HG03103 (cell line): Measurements from ENCODE around the gene SLF1.
A peak's percentile ranks its signal among the peaks of the same experiment; 100 is the strongest.

Experiments
- ATAC-seq: cut with Tn5 transposase; IDR thresholded peaks from one replicate; pipeline ENCODE4 v1.9.1; 2021; ENCODE audit warnings: low read depth; ENCODE audit not compliant: unreplicated experiment

The SLF1 gene

GRCh38 chr5:94660506-94660905, 42.0 kb downstream of the SLF1 start:
- no peak for ATAC-seq

- ATAC-seq = no peak
These were observed 42.6 kb downstream of the SLF1 start for GRCh38 chr5:94661086-94661485.

GRCh38 chr5:94667937-94668336, 49.5 kb downstream of the SLF1 start:
- ATAC-seq = no peak

GRCh38 chr5:94670726-94671125, 52.3 kb downstream of the SLF1 start:
- no peak for ATAC-seq

DNA sequence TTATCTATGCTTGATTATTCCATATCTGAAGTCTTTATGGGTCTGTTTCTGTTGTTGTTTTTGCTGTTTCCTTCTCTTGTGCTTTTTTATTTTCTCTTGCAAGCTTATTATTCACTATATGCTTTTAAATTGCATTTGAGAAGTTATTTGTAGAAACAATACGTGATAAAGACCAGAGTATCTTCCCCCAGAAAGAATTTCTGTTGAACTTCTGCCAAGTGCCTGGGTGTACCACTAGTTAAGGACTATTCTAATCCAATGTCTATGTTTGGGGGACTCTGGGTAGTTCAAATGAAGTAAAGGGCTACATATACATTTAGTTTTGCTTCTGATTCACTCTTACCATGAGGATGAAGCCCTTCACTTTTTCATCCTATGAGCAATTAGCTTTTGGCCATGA, 54.3 kb downstream of the SLF1 start:
- ATAC-seq = no peak

DNA sequence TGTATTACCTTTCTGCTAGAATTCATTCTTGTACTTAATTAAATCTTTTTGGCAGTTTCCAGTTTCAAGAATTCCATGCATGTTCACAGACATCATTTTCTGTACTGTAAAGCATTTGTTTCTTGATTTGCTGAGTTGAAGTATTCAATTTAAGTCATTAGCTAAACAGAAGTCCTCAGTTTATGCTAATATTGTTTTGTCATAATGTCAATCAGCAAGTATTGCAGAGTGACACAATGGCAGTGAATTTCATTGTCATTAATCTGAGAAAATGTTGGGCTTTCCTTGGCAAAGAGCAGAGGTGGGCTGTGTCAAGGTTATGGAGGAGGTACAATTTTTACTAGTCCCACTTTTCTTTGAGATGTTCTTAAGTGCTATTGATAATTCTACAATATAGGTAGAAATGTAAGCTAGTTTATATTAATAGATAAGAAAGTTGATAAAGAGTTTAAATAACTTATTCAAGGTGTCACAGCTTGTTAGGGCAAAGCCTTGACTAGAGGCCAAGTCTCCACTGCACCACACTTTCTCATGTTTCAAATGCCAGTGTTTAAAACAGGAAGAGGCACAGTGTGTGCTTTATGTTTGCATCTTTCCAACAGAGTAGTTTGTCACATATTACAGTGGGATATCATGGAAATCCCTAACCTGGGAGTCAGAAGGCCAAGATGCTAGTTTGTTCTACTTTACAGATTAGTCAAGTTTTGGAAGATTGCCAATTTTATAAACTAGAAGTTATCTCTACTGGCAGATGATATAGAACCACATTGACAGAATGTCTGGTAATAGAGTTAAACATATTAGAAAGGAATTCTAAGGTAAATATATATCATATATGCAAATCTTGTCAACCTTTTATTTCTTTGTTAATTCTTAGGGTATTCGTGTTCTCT, 56.3 kb downstream of the SLF1 start:
- no peak for ATAC-seq

- ATAC-seq = no peak
These were observed 57.6 kb downstream of the SLF1 start for GRCh38 chr5:94675965-94676618.

- no peak for ATAC-seq
These were observed 64.5 kb downstream of the SLF1 start for GRCh38 chr5:94682814-94683520.

DNA sequence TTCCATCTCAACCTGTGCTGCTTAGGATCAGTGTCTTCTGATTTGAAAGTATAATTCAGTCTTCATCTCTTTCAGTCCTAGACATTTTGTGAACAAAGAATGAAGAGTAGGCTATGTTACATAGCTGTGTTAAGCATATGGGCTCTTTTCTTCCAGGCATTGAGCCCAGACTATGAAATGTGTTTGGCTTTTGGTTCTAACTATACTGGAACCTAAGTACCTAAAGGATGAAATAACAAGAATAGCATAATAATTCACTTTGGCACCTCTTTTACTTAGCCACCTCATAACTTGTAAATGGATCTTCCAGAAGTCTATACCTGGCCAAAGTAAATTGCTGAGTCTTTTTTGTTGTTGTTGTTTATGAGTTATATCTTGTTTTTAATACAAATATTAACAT, 71.4 kb downstream of the SLF1 start:
- no peak for ATAC-seq

- ATAC-seq = no peak
These were observed 72.3 kb downstream of the SLF1 start for GRCh38 chr5:94690778-94691177.

DNA sequence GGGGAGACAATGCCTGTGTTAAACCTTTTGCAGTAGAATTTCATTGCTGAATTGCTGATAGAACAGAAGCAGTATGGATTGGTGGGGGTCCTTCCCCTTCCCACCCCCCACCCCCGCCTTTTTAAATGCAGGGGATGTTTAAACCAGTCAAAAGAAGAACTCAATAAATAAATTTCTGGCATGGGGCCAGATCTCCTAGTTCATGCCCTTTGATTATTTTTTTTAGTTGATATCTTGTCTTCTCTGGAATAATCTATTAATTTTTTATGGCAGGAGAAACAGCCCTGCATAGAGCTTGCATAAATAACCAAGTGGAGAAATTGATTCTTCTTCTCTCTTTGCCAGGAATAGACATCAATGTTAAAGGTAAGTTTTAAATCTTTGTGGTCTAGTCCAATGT, 72.8 kb downstream of the SLF1 start:
- no peak for ATAC-seq

- no peak for ATAC-seq
These were observed 73.5 kb downstream of the SLF1 start for GRCh38 chr5:94691949-94692348.

- no peak for ATAC-seq
These were observed 74.1 kb downstream of the SLF1 start for GRCh38 chr5:94692581-94692980.

DNA sequence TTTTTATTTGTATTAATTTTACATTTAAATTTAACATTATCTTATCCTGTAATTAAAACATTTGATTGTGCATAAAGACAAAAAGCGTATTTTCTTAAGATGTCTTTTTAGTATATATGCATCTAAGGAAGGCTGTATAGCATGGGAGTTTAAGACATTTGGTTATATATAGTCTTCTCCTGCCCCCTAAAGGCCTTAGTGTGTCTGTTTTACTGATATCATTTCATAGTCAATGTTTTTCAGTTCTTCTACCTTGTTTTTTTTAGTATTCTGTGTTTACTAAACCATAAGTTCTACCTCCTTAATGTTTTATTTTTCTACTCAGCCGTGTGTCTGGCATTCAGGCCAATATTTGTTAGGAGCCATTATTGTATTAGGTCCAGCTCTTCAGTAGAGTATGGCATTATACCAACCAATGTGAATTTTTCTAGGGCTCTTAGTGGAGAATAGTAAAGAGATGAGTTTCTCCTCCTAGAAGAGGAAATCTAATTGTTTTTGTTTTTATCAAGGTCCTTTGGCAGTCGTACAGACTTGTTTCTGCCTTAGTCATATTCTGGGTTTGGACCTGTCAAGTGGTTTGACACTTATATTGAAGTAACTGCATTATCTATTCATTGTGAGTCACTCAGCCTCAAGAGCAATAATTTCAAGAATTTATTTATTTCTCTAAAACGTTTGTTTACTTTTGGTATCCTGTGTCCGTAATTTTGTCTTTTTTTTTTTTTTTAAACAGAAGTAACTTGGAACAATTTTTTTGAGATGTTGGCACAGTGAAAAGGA, 74.8 kb downstream of the SLF1 start:
- ATAC-seq = peak; percentile 70

DNA sequence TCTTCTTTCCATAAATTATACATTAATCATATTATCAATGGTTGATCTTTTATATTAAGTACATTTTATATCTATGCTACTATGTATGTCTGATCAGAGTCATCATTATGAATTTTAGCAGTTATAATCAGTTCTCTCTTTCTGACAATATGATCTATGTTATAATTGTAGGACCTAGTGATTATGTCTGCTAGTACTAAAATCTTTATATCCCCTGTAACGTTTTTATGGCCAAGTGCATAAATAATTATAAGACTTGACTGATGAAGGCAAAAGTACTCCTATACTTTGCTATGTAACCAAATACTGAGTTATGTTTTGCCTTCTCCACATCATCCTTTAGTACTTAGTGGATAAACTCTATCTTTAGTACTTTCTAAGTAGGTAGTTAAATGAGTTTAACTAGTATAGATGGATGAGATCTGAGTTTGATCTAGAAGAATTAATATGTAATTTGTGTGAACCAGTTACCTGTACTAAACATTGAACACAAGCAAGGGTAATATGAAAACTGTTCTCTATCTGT, 75.4 kb downstream of the SLF1 start:
- ATAC-seq = no peak

DNA sequence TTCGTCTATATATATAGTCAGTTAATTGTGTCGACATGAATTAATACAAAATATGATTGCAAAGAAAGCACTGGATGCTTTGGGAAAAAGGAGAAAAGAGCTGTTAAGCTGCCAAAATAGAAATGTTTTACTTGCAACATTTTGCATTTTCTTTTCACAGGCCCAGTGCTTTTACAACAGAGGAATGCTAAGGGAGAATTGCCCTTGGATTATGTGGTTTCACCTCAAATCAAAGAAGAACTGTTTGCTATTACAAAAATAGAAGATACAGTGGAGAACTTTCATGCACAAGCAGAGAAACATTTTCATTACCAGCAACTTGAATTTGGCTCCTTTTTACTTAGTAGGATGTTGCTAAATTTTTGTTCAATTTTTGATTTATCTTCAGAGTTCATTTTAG, 76.2 kb downstream of the SLF1 start:
- no peak for ATAC-seq

GRCh38 chr5:94698197-94698596, 79.7 kb downstream of the SLF1 start:
- ATAC-seq = no peak

GRCh38 chr5:94699562-94699961, 81.1 kb downstream of the SLF1 start:
- ATAC-seq = no peak

DNA sequence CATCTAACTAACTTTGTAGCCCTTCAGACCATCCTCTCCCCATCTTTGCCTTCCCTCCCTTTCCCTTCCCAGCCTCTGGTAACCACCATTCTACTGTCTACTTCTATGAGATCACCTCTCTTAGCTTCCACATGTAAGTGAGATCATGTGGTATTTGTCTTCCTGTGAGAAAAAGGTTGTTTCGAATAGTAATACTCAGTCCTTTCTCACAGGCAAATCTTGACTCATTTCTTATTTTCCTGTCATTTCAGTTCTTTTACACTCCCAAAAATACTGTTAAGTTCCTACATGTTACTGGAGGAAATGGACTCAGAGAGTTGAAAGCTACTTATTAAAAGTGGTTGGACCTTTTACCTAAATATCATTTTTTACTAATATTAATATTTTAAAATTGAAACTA, 82.1 kb downstream of the SLF1 start:
- ATAC-seq = peak; percentile 68

DNA sequence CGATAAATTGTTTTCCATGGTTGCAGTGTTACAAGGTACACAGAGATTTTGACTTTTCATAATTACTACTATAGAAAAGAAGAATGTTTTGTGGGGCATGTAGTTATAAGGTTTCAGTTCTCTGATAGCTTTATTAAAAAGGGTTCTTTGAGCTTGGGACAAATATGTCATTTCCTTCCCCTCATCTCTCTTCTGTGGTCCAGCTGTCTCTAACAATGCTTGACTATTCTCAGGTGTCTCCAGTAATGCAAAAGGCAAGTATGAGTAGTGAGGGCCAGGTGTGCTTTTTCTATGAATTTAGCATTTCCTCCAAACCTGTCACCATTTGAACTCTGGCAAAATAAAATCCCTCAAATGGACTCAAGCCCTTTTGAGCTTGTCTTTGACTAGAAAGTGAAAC, 84.3 kb downstream of the SLF1 start:
- peak; percentile 71 for ATAC-seq
